ENCODE measurements around the gene CCDC137. TPM values are rescaled to one million over a fixed set of nuclear protein-coding genes. Genes with fewer than 3 reads are reported as not detected.
"Not testable (repeated sequence)": the region's sequence is repeated elsewhere in the genome, so short reads cannot be mapped to it uniquely, and the experiment has no call there.

Gene CCDC137
- total and polyA plus RNA-seq, 4 experiments from 2014 or later = 5.3 to 29.3 (median 22.5) TPM

- H3K27me3 ChIP-seq (ENCODE audit: insufficient read depth, low read length) = no peaks in the 10 kb centered on the region
- H3K9me3 ChIP-seq (ENCODE audit: control insufficient read depth in 1 of 2, low read length in 2 of 2) = no peaks in the 10 kb centered on the region
- peaks cover 28% of the 10 kb centered on the region for H3K36me3 ChIP-seq (ENCODE audit: insufficient read depth, low read length)
- peaks cover 11 to 25% (median 18%) of the 10 kb centered on the region in 4 donors for H3K4me1 Mint-ChIP-seq
- intact Hi-C loops (cut with micrococcal nuclease) = no loop called here
- POLR2A ChIA-PET (ENCODE audit: partially characterized antibody) = interaction anchor here (0.9 to 2.9 kb wide), 2 partner anchors 11 to 29 kb away, joined by 3 to 14 read pairs; partner anchors contain the start of genes ARL16 and HGS
- no peak overlapping the region for H3K27ac Mint-ChIP-seq
- H3K9me3 Mint-ChIP-seq = no peaks in the 10 kb centered on the region
- peak in 1 of 5 donors; percentile 27 for DNase-seq
- no peak overlapping the region for H3K27ac ChIP-seq (ENCODE audit: low read depth, low read length)
- H3K4me1 ChIP-seq (ENCODE audit: insufficient read depth, low read length) = peaks cover 12% of the 10 kb centered on the region
- CTCF ChIA-PET (ENCODE audit: partially characterized antibody) = interaction anchor here (0.9 kb wide), 1 partner anchor 10 kb away, joined by 4 read pairs; the partner anchor contains the start of genes ARL16 and HGS
- no peaks in the 10 kb centered on the region for H3K27me3 Mint-ChIP-seq
- H3K4me3 ChIP-seq (ENCODE audit: low read length in 2 of 2) = no peak overlapping the region
- H3K36me3 Mint-ChIP-seq = peaks cover 4 to 31% of the 10 kb centered on the region in 2 donors
- no peak overlapping the region for H3K4me3 Mint-ChIP-seq
Observed at GRCh38 chr17:81672504-81672903, 6.0 kb downstream of the CCDC137 start.

GRCh38 chr17:81672954-81673353, 6.4 kb downstream of the CCDC137 start:
- H3K27me3 ChIP-seq (ENCODE audit: insufficient read depth, low read length) = no peaks in the 10 kb centered on the region
- Mint-ChIP-seq H3K27me3 (no peaks in the 10 kb centered on the region), H3K9me3 (no peaks in the 10 kb centered on the region), H3K4me3 (no peak overlapping the region), H3K36me3 (peaks cover 4 to 26% of the 10 kb centered on the region in 2 donors), H3K4me1 (peaks cover 8 to 21% (median 13%) of the 10 kb centered on the region in 4 donors), H3K27ac (no peak overlapping the region)
- POLR2A ChIA-PET (ENCODE audit: partially characterized antibody) = interaction anchor here (0.9 to 2.9 kb wide), 2 partner anchors 11 to 29 kb away, joined by 3 to 14 read pairs; partner anchors contain the start of genes ARL16 and HGS
- intact Hi-C loops (cut with micrococcal nuclease) = no loop called here
- peaks cover 7% of the 10 kb centered on the region for H3K4me1 ChIP-seq (ENCODE audit: insufficient read depth, low read length)
- H3K4me3 ChIP-seq (ENCODE audit: low read length in 2 of 2) = no peak overlapping the region
- no peaks in the 10 kb centered on the region for H3K9me3 ChIP-seq (ENCODE audit: control insufficient read depth in 1 of 2, low read length in 2 of 2)
- DNase-seq = peak in 1 of 5 donors; percentile 14
- H3K27ac ChIP-seq (ENCODE audit: low read depth, low read length) = no peak overlapping the region
- CTCF ChIA-PET (ENCODE audit: partially characterized antibody) = interaction anchor here (0.9 kb wide), 1 partner anchor 10 kb away, joined by 4 read pairs; the partner anchor contains the start of genes ARL16 and HGS
- H3K36me3 ChIP-seq (ENCODE audit: insufficient read depth, low read length) = peaks cover 28% of the 10 kb centered on the region

GRCh38 chr17:81673561-81674258, 7.2 kb downstream of the CCDC137 start:
- Histone ChIP-seq H3K4me1 (ENCODE audit: insufficient read depth, low read length) (no peaks in the 10 kb centered on the region), H3K36me3 (ENCODE audit: insufficient read depth, low read length) (peaks cover 28% of the 10 kb centered on the region), H3K27ac (ENCODE audit: low read depth, low read length) (no peak overlapping the region), H3K4me3 (ENCODE audit: low read length in 2 of 2) (no peak overlapping the region), H3K9me3 (ENCODE audit: control insufficient read depth in 1 of 2, low read length in 2 of 2) (no peaks in the 10 kb centered on the region), H3K27me3 (ENCODE audit: insufficient read depth, low read length) (no peaks in the 10 kb centered on the region)
- Mint-ChIP-seq H3K27ac (no peak overlapping the region), H3K9me3 (no peaks in the 10 kb centered on the region), H3K4me3 (no peak overlapping the region), H3K36me3 (peaks cover 4 to 22% of the 10 kb centered on the region in 2 donors), H3K4me1 (peaks cover 5 to 13% (median 7%) of the 10 kb centered on the region in 4 donors), H3K27me3 (no peaks in the 10 kb centered on the region)
- DNase-seq = no peak
- ChIA-PET POLR2A (ENCODE audit: partially characterized antibody) (interaction anchor here (2.9 kb wide), 1 partner anchor 10 kb away, joined by 14 read pairs; the partner anchor contains the start of genes ARL16 and HGS), CTCF (ENCODE audit: partially characterized antibody) (no interaction called here)
- intact Hi-C loops (cut with micrococcal nuclease) = no loop called here

- H3K4me3 Mint-ChIP-seq; H3K4me1 ChIP-seq (ENCODE audit: insufficient read depth, low read length); H3K27me3 Mint-ChIP-seq; H3K27ac Mint-ChIP-seq; H3K27ac ChIP-seq (ENCODE audit: low read depth, low read length); H3K9me3 Mint-ChIP-seq; H3K4me3 ChIP-seq (ENCODE audit: low read length in 2 of 2); H3K27me3 ChIP-seq (ENCODE audit: insufficient read depth, low read length); H3K9me3 ChIP-seq (ENCODE audit: control insufficient read depth in 1 of 2, low read length in 2 of 2); intact Hi-C loops (cut with micrococcal nuclease): not testable (repeated sequence)
- peaks cover 17% of the 10 kb centered on the region for H3K36me3 ChIP-seq (ENCODE audit: insufficient read depth, low read length)
- Mint-ChIP-seq H3K36me3 (peaks cover 4 to 22% of the 10 kb centered on the region in 2 donors), H3K4me1 (peaks cover 5 to 11% (median 7%) of the 10 kb centered on the region in 4 donors)
- peak; percentile 22 to 40 (median 33) for DNase-seq
- POLR2A ChIA-PET (ENCODE audit: partially characterized antibody) = interaction anchor here (0.9 to 1.0 kb wide), 2 partner anchors 8 to 13 kb away, joined by 3 to 4 read pairs; partner anchors contain the start of genes ARL16 and HGS
- CTCF ChIA-PET (ENCODE audit: partially characterized antibody) = interaction anchor here (0.8 to 1.8 kb wide), 6 partner anchors 8 to 27 kb away, joined by 3 to 9 read pairs (median 5); partner anchors contain the start of genes ARL16, HGS and MRPL12
Observed at GRCh38 chr17:81675515-81676221, 9.1 kb downstream of the CCDC137 start.

GRCh38 chr17:81676906-81677305, 10.4 kb downstream of the CCDC137 start:
- intact Hi-C loops (cut with micrococcal nuclease) = no loop called here
- Mint-ChIP-seq H3K27ac (no peak overlapping the region), H3K9me3 (no peaks in the 10 kb centered on the region), H3K27me3 (no peaks in the 10 kb centered on the region), H3K4me3 (no peak overlapping the region), H3K4me1 (peaks cover 5 to 17% (median 7%) of the 10 kb centered on the region in 4 donors), H3K36me3 (peaks cover 4 to 22% of the 10 kb centered on the region in 2 donors)
- no peak overlapping the region for H3K4me3 ChIP-seq (ENCODE audit: low read length in 2 of 2)
- no peaks in the 10 kb centered on the region for H3K9me3 ChIP-seq (ENCODE audit: control insufficient read depth in 1 of 2, low read length in 2 of 2)
- H3K36me3 ChIP-seq (ENCODE audit: insufficient read depth, low read length) = peaks cover 8% of the 10 kb centered on the region
- H3K4me1 ChIP-seq (ENCODE audit: insufficient read depth, low read length) = no peaks in the 10 kb centered on the region
- no peak overlapping the region for H3K27ac ChIP-seq (ENCODE audit: low read depth, low read length)
- POLR2A ChIA-PET (ENCODE audit: partially characterized antibody) = interaction anchor here (0.8 to 1.3 kb wide), 2 partner anchors 18 to 26 kb away, joined by 3 to 4 read pairs; partner anchors contain the start of gene MRPL12
- H3K27me3 ChIP-seq (ENCODE audit: insufficient read depth, low read length) = no peaks in the 10 kb centered on the region
- CTCF ChIA-PET (ENCODE audit: partially characterized antibody) = no interaction called here
- peak in 1 of 5 donors; percentile 31 for DNase-seq

GRCh38 chr17:81680150-81680549, 13.6 kb downstream of the CCDC137 start:
- Mint-ChIP-seq H3K27me3 (no peaks in the 10 kb centered on the region), H3K27ac (peak overlapping the region in 2 of 7 donors; percentile 17 to 31), H3K4me3 (no peak overlapping the region), H3K36me3 (peaks cover 0 to 19% of the 10 kb centered on the region in 2 donors), H3K4me1 (peaks cover 19 to 43% (median 24%) of the 10 kb centered on the region in 4 donors), H3K9me3 (peaks cover 0 to 3% (median 0%) of the 10 kb centered on the region in 8 donors)
- H3K27ac ChIP-seq (ENCODE audit: low read depth, low read length) = no peak overlapping the region
- no peaks in the 10 kb centered on the region for H3K27me3 ChIP-seq (ENCODE audit: insufficient read depth, low read length)
- ChIA-PET POLR2A (ENCODE audit: partially characterized antibody) (interaction anchor here (0.8 kb wide), 1 partner anchor 28 kb away, joined by 4 read pairs; no protein-coding TSS in a partner anchor), CTCF (ENCODE audit: partially characterized antibody) (no interaction called here)
- no peak overlapping the region for H3K4me3 ChIP-seq (ENCODE audit: low read length in 2 of 2)
- no peaks in the 10 kb centered on the region for H3K9me3 ChIP-seq (ENCODE audit: control insufficient read depth in 1 of 2, low read length in 2 of 2)
- DNase-seq = peak in 1 of 5 donors; percentile 7
- H3K36me3 ChIP-seq (ENCODE audit: insufficient read depth, low read length) = no peaks in the 10 kb centered on the region
- H3K4me1 ChIP-seq (ENCODE audit: insufficient read depth, low read length) = peaks cover 17% of the 10 kb centered on the region
- intact Hi-C loops (cut with micrococcal nuclease) = loop anchor here (5.0 kb wide), 2 partner anchors 168 to 417 kb away; partner anchors contain the start of genes ACTG1 and FASN
